GM12878 (cell line): Measurements from ENCODE around the gene ARVCF. TPM values are rescaled to one million over a fixed set of nuclear protein-coding genes. Genes with fewer than 3 reads are reported as not detected.

Experiments used
- ATF3 ChIP-seq: IDR thresholded peaks from 2 replicates; pipeline ENCODE4 v1.6.1; 2011; ENCODE audit warnings: low read depth, mild to moderate bottlenecking, low read length, moderate library complexity, borderline replicate concordance; ENCODE audit errors: extremely low read depth
- CTCF ChIP-seq, 3 experiments: IDR thresholded peaks in 2 of 3; conservative IDR thresholded peaks in 1 of 3; 2 replicates each; pipeline ENCODE4 v1.5.1; 2011; ENCODE audit warnings: low read depth in 3 of 3, low read length in 3 of 3, mild to moderate bottlenecking in 3 of 3, control low read depth in 2 of 3, moderate library complexity in 2 of 3, inconsistent platforms in 1 of 3, mixed read lengths in 1 of 3; ENCODE audit not compliant: control insufficient read depth in 2 of 3, insufficient read depth in 1 of 3; ENCODE audit errors: extremely low read depth in 1 of 3
- FOXK2 ChIP-seq: fragments of 450-650 bp; IDR thresholded peaks from 2 replicates; pipeline ENCODE4 v1.6.1; 2017; ENCODE audit warnings: mild to moderate bottlenecking, moderate library complexity
- IRF5 ChIP-seq: fragments of 450-650 bp; IDR thresholded peaks from 2 replicates; pipeline ENCODE4 v1.6.1; 2017; ENCODE audit warnings: borderline replicate concordance
- MEF2B ChIP-seq: fragments of 450-650 bp; IDR thresholded peaks from 2 replicates; pipeline ENCODE4 v1.6.1; 2018; ENCODE audit warnings: mild to moderate bottlenecking, moderate library complexity; ENCODE audit not compliant: partially characterized antibody, poor library complexity, severe bottlenecking
- TBL1XR1 ChIP-seq: IDR thresholded peaks from 2 replicates; pipeline ENCODE4 v1.6.1; 2012; ENCODE audit warnings: low read depth, low read length, improper control_type of control experiment
- ZBTB33 ChIP-seq: fragments of 450-650 bp; IDR thresholded peaks from 2 replicates; pipeline ENCODE4 v1.6.1; 2017; ENCODE audit warnings: mild to moderate bottlenecking
- ZNF217 ChIP-seq: fragments of 450-650 bp; IDR thresholded peaks from 2 replicates; pipeline ENCODE4 v1.6.1; 2017; ENCODE audit warnings: antibody characterized with exemption, mild to moderate bottlenecking
- polyA plus RNA-seq, 11 experiments: library from polyadenylated mRNA; depleted of rRNA in 4 of 11; unstranded in 6 of 11; stranded (reverse) in 5 of 11; fragments of >200 nt; fragmentation: Nextera tagmentation in 4 of 11; fragmentation: Illumina TruSeq in 1 of 11; extraction: Ambion mirVana in 4 of 11; extraction: Trizol in 1 of 11; gene quantifications; 1 replicate in 1 of 11; 2 replicates in 10 of 11; pipeline versions ENCODE4 v1.2.1 to v1.2.3, GENCODE V29; 2011 to 2016; ENCODE audit warnings: inconsistent platforms in 2 of 11, missing spikeins in 2 of 11, low read depth in 1 of 11
- total RNA-seq, 4 experiments: library from RNA; depleted of rRNA in 3 of 4; stranded (reverse); fragments of >200 nt in 3 of 4; fragmentation: Illumina TruSeq in 1 of 4; extraction: Trizol in 1 of 4; gene quantifications; 2 replicates each; pipeline versions ENCODE4 v1.2.1 to v1.2.3, GENCODE V29; 2013 to 2021

The ARVCF gene
- total and polyA plus RNA-seq, 10 of the 15 experiments (the other 5 are each of a cell fraction or from before 2014, with no cell fraction given), result 0.13 to 1.9 (median 1.0) TPM; not detected in 2

- TF ChIP-seq ZBTB33, result no peak
- TF ChIP-seq FOXK2, result no peak
- TF ChIP-seq CTCF (IDR thresholded peaks at IDR 0.05 in 2 of 3, conservative IDR thresholded peaks at IDR 0.05 in 1 of 3; ENCODE audit: control insufficient read depth in 2 of 3, extremely low read depth in 1 of 3, insufficient read depth in 1 of 3, low read depth in 3 of 3, low read length in 3 of 3), result no peak
- no peak for TF ChIP-seq ZNF217
- no peak for TF ChIP-seq MEF2B
- no peak for TF ChIP-seq TBL1XR1
- no peak for TF ChIP-seq ATF3
- TF ChIP-seq IRF5, result no peak
These were observed 26.9 kb downstream of the ARVCF start (continued) for GRCh38 chr22:19989725-19990067.
